ENCODE results near the gene PUM2. TPM values are rescaled to one million over a fixed set of nuclear protein-coding genes. Genes with fewer than 3 reads are reported as not detected.

PUM2 gene
- total RNA-seq, 1 donor from 2014 or later: 80.6 TPM

DNA sequence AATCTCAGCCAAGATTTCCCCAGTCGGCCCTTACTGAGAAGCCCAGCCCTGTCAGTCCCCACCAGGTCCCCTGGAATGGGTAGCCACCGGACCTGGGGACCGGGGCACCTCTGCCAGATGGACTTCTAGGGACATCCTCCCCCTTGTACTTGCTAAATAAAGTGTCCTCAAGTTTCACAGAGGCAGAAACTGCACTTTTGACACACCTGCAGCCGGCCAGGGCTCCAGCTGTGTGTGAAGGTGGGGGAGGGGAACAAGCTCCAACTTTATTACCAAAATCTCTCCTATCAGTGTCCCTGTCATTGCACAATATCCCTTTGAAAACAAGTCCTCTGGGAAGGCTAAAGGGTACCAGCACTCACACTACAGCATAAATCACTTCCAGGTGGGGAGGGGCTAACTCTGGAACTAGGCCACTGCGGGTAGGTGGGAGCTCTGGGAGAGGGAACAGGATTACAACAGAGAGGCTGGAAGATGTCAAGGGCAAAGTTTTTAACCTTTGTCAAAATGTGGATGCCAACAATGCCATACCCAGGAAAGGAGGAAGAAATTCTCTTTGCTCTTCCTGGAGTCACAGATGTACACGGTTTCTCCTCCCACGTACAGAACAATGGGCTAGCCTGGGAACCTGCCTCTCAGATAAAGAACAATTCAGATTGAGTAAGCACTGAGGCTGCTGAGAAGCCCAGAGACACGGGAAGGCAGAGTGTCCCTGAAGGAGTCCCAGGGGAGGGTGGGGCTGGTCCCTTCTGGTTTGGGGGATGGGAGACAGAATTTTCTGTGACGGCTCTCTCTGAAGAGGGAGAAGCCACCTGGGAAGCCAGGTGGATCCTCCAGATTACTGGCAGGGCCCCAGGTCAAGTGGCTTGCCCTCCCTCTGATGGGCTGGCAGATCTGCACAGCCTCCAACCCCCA, 136.7 kb downstream of the PUM2 start:
- DNase-seq (no peak), ATAC-seq (no peak)
- intact Hi-C loops (cut with micrococcal nuclease): no loop called here

DNA sequence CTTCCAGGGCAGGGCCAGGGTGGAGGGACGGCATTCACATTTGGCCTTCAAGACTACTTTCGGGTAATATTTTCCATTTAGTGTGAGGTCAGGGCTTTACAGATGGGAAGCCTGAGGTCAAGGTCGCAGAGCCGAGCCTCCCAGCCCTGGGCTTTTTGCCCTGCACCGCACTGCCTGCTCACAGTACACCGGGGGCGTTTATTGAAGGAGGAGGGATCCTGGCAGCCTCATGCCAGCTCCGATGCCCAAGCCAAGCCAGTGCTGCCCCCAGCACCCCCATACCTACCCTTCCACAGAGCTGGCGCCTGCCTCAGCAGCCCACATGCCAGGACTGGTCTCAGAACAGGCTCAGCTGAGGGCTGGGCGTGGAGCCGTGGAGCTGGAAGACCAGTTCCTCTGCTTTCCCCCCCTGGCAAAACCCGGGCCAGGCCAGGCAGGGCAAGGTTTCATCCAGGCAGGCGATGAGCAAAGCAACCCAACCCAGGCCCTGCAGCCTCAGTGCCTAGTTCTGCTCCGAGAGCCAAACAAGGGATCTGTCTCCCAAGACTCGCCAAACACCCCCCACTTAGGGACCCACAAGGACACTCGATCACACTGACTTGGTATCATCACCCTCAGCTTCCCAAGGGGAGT, 137.7 kb downstream of the PUM2 start:
- DNase-seq (no peak), ATAC-seq (peak; percentile 22)
- intact Hi-C loops (cut with micrococcal nuclease): no loop called here

DNA sequence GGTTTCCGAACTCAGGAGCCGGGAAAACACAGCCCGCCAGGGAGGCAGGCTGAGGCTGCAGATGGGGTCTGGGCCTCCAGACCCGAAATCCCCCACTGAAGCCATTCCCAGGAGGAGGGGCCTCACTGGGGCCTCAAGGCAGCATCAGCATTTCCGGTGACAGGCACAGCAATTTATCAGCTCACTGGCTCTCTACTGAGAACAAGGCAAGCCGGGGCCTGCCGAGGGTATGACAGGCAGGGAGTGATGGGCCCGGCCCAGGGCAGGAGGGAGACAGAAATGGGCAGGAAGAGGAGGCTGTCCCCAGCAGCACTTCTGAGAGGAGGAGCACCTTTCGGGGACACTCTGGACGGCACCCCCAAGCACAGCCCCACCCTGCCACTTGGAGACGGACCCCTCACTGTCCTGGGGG, 138.2 kb downstream of the PUM2 start:
- intact Hi-C loops (cut with micrococcal nuclease): no loop called here
- DNase-seq (no peak), ATAC-seq (peak; percentile 10)

DNA sequence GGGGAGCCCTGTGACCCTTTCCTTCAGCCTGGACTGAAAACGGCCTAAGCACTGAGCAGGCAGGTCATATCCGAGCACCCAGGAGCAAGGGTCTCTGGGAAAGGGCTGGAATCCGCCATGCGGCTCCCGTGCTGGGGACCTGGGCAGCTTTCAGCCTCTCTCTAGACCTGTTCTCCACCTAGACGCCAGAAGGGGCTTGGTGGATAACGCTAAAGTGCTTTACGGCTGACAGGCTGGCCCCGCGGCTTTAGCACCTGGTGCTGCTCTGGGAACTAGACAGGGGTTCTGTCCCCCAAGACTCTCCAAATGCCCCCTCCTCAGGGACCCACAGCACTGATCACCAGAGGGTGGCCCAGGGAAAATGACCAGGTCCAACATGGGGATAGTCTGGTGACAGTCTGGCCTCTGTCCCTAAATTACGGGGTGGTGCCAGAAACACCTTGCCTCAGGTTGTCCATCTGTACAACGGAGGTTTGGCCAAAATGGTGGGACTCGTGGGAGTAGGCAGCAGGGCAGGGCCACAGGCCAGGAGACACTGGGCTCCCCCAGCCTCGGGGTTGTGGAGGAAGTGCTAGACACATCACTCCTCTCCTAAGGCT, 138.7 kb downstream of the PUM2 start:
- ATAC-seq (no peak), DNase-seq (no peak)
- intact Hi-C loops (cut with micrococcal nuclease): no loop called here

DNA sequence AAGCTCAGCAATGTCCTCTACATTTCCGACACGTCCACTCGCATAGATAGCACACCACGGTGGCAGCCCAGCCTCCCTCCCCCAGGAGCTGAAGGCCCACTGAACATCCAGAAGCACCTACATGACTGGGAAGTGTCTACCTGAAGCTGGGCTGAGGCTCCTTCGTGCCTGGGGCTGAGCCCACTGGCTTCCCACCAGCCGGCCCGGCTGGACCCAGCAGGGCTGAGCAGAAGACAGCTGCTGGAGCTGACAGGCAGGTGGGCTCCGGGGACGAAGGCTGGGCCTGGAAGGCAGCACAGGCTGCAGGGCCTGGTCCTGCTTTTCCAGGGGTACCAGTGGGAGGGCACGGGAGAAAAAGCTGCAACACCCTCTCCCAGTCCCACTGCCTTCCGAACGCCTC, 139.2 kb downstream of the PUM2 start:
- ATAC-seq (no peak), DNase-seq (no peak)
- intact Hi-C loops (cut with micrococcal nuclease): no loop called here

DNA sequence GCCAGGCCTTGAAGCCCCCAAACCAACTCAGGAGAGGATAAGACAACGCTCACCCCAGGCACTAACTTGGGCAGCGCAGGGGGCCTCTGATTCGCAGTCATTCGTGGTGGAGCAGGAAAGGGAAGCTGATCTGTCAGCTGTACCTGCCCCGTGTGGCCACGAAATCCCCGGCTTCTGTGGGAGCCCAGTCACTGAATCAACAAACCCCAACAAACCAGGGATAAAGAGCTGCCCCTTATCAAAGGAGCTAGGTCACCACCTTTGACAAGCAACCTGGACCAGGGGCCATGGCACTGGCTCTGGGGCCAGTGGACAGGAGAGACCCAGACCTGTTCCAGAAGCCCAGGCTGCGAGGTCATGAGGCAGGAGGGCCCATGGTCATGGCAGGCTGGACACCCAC, 140.2 kb downstream of the PUM2 start:
- intact Hi-C loops (cut with micrococcal nuclease): no loop called here
- no peak for DNase-seq
- no peak for ATAC-seq

DNA sequence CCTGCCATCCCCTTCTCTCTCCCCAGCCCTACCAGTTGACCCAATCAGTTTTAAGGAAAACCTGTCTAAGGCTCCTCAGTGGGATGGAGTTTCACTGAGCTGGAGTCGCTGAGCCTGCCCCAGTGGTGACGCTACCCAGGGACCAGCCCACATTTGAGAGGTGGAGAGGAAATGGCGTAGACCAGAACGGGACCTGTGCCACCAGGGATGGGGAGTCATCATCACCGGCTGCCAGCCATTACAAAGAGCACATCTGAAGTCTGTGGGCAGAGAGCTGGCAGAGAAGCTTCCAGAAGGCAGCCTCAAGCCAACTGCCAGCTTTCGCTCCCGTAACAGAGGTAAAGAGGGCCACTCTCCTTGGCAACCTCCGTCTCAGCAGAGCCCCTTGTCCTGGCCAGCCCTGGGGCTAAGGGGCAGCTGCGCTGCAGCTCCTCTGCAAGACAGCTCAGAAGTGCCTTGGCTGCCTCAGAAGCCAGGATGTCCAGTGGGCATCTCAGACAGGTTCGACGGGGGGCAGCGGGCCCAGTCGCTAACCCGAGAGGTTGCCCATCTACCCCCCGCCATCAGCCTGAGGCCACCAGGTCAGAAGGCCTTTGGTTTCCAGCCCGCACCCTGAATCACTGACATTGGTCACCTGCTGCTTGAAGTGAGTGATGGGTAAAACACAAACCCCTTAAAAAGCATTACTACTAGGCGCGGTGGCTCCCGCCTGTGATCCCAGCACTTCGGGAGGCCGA, 141.1 kb downstream of the PUM2 start:
- intact Hi-C loops (cut with micrococcal nuclease): no loop called here
- ATAC-seq: no peak

DNA sequence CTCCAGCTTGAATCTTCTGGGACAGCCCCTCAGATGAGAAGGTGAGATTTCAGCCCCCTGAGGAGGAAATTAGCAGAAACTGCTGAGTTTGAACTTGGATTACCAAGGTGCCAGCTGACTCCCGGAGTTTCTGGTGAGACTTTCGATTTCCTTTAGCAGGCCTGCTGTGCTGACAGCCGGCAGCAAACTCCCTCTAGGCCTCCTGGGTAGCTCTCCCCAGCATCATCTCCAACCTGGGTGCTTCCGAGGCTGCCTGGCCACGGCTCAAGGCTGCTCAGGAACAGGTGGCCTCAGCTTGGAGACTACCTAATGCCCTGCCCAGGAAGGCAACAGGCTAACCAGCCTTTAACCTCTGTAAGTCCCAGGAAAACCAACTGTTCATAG, 142.2 kb downstream of the PUM2 start:
- intact Hi-C loops (cut with micrococcal nuclease): no loop called here
- DNase-seq: no peak
- ATAC-seq: no peak

More for the DNA sequence above, 141.1 kb downstream of the PUM2 start:
- DNase-seq: no peak

DNA sequence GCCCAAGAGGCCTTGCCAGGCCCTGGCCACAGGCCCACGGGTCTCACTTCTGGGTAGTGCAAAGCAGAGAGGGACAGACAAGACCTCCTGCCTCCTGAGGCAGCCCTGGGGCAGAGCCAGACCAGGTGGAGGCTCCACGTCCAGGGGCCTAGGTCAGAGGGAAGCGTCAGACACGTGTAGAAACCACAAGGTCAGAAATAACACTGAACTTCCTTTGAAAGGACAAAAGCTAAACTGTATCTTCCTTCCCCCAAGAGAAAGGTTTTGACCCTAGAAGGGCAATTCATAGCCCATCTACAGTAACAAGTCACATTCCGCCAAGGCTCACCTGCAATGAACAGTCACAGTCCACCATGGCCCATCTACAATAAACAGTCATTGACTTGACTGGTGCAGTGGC, 143.6 kb downstream of the PUM2 start:
- ATAC-seq (no peak), DNase-seq (no peak)
- intact Hi-C loops (cut with micrococcal nuclease): no loop called here

DNA sequence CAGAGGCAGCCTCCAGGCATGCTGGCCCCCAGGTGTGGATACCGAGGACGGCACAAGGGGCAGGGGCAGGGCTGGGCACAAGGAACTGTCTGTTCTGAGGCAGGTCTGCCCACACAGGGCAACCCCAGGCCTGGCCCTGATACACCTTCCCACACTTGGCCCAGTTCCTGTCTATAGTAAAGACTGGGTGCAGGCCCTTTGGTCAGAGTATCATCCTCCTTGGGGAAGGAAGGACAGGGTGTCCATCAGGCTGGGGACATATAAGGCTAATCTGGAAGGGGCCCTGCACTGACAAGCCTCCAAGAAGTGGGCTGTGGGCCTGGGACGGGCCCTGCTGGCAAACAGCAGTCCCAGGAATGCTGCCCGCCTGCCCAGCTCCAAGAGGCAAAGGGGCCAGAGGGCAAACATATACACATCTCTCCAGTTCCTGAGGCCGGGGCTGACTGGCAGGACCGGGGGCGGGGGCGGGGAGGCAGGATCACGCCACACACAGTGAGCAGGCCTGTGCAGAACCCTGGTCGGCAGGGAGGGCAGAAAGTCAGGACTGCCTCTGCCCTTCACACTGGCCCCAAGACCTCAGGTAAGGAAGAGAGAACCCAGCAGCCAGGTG, 144.6 kb downstream of the PUM2 start:
- no peak for ATAC-seq
- DNase-seq: no peak
- intact Hi-C loops (cut with micrococcal nuclease): no loop called here

DNA sequence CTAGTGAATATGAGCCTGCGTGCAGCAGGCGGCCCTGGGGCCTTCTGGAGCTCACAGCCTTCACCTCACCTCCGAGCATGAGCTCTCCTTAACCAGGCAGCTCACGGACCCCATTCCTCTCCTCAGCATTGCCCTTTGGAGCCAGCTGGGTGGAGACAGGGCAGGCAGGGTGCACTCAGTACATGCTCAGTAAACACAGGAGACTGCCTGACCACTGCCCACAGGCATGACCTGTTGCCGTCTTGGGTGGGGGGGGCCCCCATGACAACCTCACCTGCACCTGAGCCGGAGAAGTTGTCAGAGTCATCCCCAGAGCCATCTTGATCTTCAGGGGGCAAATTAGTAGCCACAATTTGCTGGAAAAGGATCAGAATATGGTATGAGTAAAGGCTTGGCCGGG, 145.6 kb downstream of the PUM2 start:
- no peak for DNase-seq

DNA sequence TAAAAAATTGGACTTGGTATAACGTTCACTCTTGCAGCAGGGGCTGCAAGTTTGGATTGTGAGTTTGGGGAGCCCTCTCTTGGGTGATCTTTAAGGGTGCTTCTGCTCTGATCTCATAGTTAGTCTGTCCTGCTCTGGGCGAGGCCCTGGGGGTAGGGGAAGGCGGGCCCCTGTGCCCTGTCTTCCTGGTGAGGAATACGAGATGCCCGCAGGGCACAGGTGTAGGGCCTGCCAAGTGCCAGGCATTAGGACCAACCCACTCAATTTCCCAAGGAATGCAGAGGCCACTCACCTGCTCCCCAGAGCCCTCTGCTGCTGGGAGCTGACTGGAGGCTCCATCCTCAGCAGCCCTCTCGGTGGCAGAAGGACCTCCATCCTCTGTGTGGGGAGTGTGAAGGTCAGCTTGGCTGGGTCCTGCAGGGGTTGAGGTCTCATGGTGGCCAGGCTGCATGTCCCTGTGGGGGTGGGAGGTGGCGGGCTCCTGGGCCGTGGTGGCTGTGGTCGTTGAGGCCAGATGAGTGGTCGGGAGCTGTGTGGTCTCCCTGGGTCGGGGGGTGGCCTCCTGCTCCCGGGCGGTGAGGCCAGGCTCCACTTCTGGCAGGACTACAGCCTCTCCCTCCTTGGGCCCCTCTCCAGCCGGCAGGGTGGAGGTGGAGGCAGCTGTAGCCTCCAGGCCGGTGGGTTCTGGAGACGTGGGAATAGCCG, 147.0 kb downstream of the PUM2 start:
- no peak for DNase-seq
- intact Hi-C loops (cut with micrococcal nuclease): no loop called here
- no peak for ATAC-seq

More for the DNA sequence above, 145.6 kb downstream of the PUM2 start:
- no peak for ATAC-seq
- intact Hi-C loops (cut with micrococcal nuclease): no loop called here

DNA sequence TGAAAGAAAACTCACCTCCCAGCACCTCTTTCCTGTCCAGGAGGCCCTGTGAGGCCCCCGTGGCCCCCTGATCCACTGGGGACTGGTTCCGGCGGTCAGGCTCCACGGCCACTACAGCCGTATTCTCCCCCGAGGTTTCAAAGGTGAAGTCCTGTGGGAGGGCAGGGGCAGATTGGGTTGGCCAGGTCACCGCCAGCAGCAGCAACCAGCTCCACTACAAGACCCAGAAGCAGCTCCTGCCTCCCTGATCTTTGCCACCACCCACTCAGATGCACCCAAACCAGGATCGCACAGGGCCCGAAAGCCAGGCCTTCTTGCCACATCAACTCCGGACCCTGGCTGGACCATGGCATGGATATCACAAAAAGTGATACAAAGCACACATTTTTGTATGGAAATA, 147.6 kb downstream of the PUM2 start:
- ATAC-seq (no peak), DNase-seq (no peak)
- intact Hi-C loops (cut with micrococcal nuclease): no loop called here

DNA sequence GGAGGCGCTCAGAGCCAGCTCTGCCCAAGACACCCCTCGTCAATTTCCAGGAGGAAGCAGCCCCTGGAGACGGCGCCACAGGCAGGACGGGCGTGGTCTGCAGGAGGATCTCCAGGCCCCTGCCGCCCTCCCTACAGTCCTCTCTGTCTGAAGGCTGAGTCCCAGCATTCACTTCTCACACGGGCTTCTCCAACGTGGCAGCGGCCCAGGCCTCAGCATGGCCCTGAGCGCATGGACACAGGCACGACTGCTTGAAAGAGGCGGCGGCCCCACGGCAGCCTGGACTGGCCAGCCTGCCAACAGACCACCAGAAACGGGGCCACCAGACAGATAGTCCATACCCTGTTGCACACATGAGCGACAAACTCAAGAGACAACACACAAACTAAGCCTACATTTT, 149.0 kb downstream of the PUM2 start:
- ATAC-seq (no peak), DNase-seq (no peak)
- intact Hi-C loops (cut with micrococcal nuclease): no loop called here

DNA sequence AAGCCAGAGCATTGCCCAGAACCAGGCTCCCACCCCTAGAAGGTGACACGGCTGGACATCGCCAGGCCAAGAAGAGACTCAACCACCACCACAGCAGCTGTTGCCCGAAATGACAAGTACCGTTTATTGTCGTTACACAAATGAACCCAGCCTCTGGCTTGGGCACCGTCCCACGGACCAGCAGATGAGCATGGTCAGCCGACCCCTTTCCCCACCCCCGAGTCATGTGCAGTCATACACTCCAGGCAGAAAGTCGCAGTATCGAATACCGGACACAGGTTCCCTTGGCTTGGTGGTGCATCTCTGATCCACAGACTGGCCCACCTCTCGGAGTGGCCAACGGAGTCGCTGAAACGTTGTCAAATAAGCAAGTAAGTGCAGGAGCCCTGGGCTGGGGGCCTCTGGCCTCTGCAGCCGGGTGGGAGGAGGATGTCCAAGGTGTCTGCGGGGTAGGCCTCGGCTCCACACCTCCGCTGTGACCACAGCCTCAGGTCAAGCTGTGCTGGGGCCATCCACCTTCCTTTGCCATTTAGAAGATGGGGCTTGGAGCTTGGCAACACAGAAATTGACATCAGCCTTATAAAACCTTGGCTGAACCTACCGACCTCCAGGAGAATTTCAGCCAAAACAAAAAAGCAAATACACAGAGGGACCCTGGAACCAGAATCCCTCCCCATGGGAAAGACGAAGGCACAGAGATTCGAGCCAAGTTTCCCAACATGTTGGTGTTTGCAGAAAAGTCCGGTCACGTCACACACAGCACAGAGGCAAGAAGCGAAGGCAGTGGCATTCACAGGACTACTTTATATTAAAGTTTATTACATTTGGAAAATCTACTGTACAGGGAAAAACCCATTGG, 149.7 kb downstream of the PUM2 start:
- no peak for ATAC-seq
- intact Hi-C loops (cut with micrococcal nuclease): no loop called here
- DNase-seq: no peak

DNA sequence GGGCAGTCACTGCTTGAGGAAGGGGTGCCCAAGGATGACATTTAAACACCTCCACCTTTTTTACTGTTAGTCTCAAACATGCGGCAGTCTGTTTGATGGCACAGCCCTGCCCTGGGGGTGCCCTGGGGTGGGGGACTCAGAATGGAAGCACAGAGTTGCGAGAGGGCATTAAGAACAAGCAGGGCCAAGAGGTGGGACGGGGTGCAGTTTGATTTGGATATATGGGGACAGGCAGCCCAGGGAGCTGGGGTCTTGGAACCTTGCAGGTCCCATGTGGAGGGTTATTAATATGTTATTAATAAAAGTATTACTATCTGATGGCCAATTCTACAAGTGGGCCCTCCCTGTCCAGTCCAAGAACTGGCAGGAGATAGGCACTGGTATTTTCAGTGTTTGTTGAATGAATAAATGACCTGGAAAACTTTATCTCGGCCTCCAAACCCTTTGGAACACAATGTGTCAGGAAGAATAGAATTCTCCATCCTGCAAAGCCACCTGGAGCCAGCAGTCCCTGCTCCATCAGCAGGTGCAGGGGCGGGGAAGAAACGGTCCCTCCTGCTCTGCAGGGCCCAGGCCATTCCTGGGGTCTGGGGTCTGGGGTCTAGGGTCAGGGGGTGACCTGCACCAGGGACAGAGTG, 150.9 kb downstream of the PUM2 start:
- ATAC-seq (no peak), DNase-seq (no peak)
- intact Hi-C loops (cut with micrococcal nuclease): no loop called here

DNA sequence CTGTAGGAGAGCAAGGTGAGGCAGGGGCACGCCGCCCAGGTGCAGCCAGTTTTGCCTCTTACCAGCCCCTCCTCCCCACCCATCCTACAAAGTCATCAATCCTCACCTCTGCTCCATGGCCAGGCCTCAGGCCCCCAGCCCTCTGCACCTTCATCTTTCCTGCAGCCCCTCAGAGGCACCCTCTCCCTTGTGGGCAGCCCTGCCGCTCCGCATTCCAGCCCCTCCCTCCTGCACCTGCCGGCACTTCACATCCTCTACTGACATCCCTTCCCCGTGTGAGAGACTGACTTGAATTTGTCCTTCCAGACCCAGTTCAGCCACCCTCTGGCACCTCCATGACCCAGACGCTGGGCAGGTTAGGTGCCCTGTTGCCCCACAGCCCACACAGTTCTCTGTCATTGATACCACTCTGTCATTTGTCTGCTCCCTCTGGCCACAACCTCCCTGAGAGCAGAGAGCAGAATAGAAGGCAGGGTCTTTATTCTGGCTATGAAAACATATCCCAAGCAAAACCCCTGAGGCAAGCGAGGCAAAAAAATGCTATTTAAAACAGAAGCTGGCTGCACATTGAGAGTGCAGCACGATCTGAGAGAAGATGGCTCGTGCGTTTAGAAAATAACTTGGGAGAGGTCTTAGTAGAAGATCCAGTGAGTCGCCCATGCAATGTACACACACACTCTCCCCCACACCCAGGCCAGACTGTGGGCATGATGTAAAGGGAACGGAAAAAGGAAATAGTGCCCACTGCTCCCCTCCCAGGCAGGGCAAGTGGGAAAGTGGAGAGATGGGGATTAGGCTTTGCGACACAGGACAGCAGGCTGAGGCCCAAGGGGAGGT, 151.6 kb downstream of the PUM2 start:
- no peak for ATAC-seq
- intact Hi-C loops (cut with micrococcal nuclease): no loop called here
- DNase-seq: no peak

All from left ventricle myocardium superior (tissue), 1 donor.